HepG2 (cell line): Measurements from ENCODE around the gene HCAR1. TPM values are rescaled to one million over a fixed set of nuclear protein-coding genes. Genes with fewer than 3 reads are reported as not detected.

Source experiments
- EP300 ChIP-seq, 3 experiments: sonication (generic) in 1 of 3; formaldehyde crosslinking in 1 of 3; IDR thresholded peaks; 2 replicates each; pipeline versions ENCODE4 v1.5.1 to v1.6.1; 2011 to 2020; ENCODE audit warnings: low read depth in 2 of 3, low read length in 2 of 3, borderline replicate concordance in 1 of 3, improper control_type of control experiment in 1 of 3, mild to moderate bottlenecking in 1 of 3, missing genetic modification reagents in 1 of 3, moderate library complexity in 1 of 3
- HDAC2 ChIP-seq: sonication (generic); formaldehyde crosslinking; IDR thresholded peaks from 2 replicates; pipeline ENCODE4 v1.4.0; 2020; ENCODE audit warnings: missing genetic modification reagents
- HMG20A ChIP-seq: IDR thresholded peaks from 2 replicates; pipeline ENCODE4 v1.6.1; 2016; ENCODE audit warnings: borderline replicate concordance
- HMG20B ChIP-seq: conservative IDR thresholded peaks from 2 replicates; pipeline ENCODE4 v1.6.1; 2016; ENCODE audit warnings: missing genetic modification reagents, missing compliant biosample characterization
- POLR2AphosphoS5 ChIP-seq: IDR thresholded peaks from 2 replicates; pipeline ENCODE4 v1.6.1; 2012; ENCODE audit warnings: low read depth, low read length
- RXRA ChIP-seq: sonication (generic); formaldehyde crosslinking; IDR thresholded peaks from 2 replicates; pipeline ENCODE4 v1.5.1; 2020; ENCODE audit warnings: missing genetic modification reagents
- SOX5 ChIP-seq: IDR thresholded peaks from 2 replicates; pipeline ENCODE4 v1.6.1; 2016; ENCODE audit warnings: borderline replicate concordance
- SRY ChIP-seq: sonication (generic); formaldehyde crosslinking; IDR thresholded peaks from 2 replicates; pipeline ENCODE4 v1.8.0; 2022; ENCODE audit warnings: mild to moderate bottlenecking, missing genetic modification reagents
- TGIF2 ChIP-seq: IDR thresholded peaks from 2 replicates; pipeline ENCODE4 v1.6.1; 2016; ENCODE audit warnings: control low read depth, missing compliant biosample characterization
- ZNF549 ChIP-seq: sonication (generic); formaldehyde crosslinking; IDR thresholded peaks from 2 replicates; pipeline ENCODE4 v1.5.0; 2020; ENCODE audit warnings: missing genetic modification reagents
- polyA plus RNA-seq, 8 experiments: library from polyadenylated mRNA; depleted of rRNA in 3 of 8; stranded (reverse) in 7 of 8; unstranded in 1 of 8; fragments of >200 nt; fragmentation: Illumina TruSeq in 4 of 8; extraction: Trizol in 4 of 8; gene quantifications; 2 replicates each; pipeline versions ENCODE4 v1.2.1 to v1.2.3, GENCODE V29; 2011 to 2016; ENCODE audit warnings: low read depth in 4 of 8, missing spikeins in 1 of 8, mixed read lengths in 1 of 8; ENCODE audit not compliant: insufficient read depth in 1 of 8
- total RNA-seq, 5 experiments: library from RNA; depleted of rRNA; stranded (reverse); fragments of >200 nt; fragmentation: Illumina TruSeq; extraction: Trizol; gene quantifications; 2 replicates each; pipeline ENCODE4 v1.2.3, GENCODE V29; 2016; ENCODE audit warnings: low read depth in 1 of 5
- TF ChIP-seq, protein P1 (sequence below): sonication (generic); formaldehyde crosslinking; conservative IDR thresholded peaks from 2 replicates; pipeline ENCODE4 v1.8.0; 2022; ENCODE audit warnings: mild to moderate bottlenecking, moderate library complexity, missing genetic modification reagents
- TF ChIP-seq, protein P2 (sequence below): sonication (generic); formaldehyde crosslinking; IDR thresholded peaks from 2 replicates; pipeline ENCODE4 v1.4.0; 2020; ENCODE audit warnings: mild to moderate bottlenecking, missing genetic modification reagents
- TF ChIP-seq, protein P3 (sequence below): sonication (generic); formaldehyde crosslinking; IDR thresholded peaks from 2 replicates; pipeline ENCODE4 v1.4.0; 2020; ENCODE audit warnings: mild to moderate bottlenecking, missing genetic modification reagents
- TF ChIP-seq, protein P4 (sequence below), 2 experiments: sonication (generic) in 1 of 2; formaldehyde crosslinking in 1 of 2; IDR thresholded peaks; 2 replicates each; pipeline versions ENCODE4 v1.5.1 to v1.6.1; 2011 to 2020; ENCODE audit warnings: borderline replicate concordance in 1 of 2, low read depth in 1 of 2, low read length in 1 of 2, mild to moderate bottlenecking in 1 of 2, missing genetic modification reagents in 1 of 2, moderate library complexity in 1 of 2

HCAR1 gene
- total and polyA plus RNA-seq, 2 of the 13 experiments (the other 11 are each of a cell fraction or from before 2014, with no cell fraction given): 0.53 to 4.4 TPM

DNA sequence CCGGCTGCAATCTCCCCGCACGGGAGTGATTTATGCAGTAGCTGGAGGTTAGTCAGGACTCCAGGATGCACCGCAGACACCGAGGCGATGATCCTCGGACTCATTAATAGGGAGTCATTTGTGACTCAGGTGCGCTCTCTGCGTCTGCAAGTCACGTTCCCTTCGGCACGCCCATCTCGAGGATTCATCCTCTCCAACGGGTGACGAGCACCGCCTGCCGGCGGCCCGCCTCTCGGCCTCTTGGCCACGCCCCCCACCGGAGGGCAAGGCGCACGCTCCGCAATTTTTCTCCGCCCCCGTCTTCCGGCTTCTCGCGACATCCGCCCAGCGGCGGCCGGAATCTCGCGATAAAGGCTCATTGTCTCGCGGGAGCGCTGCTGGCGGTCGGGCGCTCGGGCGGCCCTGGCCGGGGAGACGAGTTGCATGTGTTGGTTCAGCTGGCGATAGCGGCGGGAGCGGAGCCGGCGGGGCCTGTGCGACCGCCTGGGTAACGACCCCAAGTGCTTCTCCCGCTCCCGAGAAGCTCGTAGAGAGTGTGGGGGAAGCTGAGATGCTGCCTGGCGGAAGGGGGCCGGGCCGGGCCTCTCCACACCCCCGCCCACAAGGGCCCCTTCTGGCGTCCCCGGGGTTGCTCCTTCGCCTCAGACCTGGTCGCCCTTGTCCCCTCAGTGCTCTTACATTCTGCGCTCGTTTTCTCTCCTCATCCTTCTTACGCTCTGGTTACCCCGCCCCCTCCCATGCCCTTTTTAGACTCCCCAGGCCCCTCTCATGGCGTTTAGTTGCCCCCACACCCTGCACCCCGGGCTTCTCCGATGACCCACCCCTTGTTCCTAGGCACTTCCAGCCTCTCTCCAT, 22.0 kb upstream of the HCAR1 start, which contains the start of gene DENR (continued):
- TF ChIP-seq, protein P1, sequence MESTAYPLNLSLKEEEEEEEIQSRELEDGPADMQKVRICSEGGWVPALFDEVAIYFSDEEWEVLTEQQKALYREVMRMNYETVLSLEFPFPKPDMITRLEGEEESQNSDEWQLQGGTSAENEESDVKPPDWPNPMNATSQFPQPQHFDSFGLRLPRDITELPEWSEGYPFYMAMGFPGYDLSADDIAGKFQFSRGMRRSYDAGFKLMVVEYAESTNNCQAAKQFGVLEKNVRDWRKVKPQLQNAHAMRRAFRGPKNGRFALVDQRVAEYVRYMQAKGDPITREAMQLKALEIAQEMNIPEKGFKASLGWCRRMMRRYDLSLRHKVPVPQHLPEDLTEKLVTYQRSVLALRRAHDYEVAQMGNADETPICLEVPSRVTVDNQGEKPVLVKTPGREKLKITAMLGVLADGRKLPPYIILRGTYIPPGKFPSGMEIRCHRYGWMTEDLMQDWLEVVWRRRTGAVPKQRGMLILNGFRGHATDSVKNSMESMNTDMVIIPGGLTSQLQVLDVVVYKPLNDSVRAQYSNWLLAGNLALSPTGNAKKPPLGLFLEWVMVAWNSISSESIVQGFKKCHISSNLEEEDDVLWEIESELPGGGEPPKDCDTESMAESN (CRISPR knock-in tag): peak; percentile 65; the same call in 1 of the 2 replicates
- no peak; the same call in 1 of the 2 replicates for TF ChIP-seq HMG20B (CRISPR knock-in tag)
- no peak for TF ChIP-seq ZNF549 (CRISPR knock-in tag)
- TF ChIP-seq SRY (CRISPR knock-in tag): no peak; the same call in 1 of the 2 replicates
- TF ChIP-seq HMG20A (CRISPR knock-in tag): no peak; the same call in 1 of the 2 replicates
- peak; percentile 79 for TF ChIP-seq HDAC2
- peak; percentile 78; the same call in 1 of the 2 replicates for TF ChIP-seq RXRA (CRISPR knock-in tag)
- peak; percentile 64; the same call in 1 of the 2 replicates for TF ChIP-seq SOX5 (CRISPR knock-in tag)
- TF ChIP-seq TGIF2 (CRISPR knock-in tag): peak; percentile 69
- TF ChIP-seq EP300 (IDR thresholded peaks at IDR 0.05; ENCODE audit: low read depth in 2 of 2, low read length in 2 of 2): no peak
- TF ChIP-seq EP300 (CRISPR knock-in tag; IDR thresholded peaks at IDR 0.05; ENCODE audit: borderline replicate concordance): peak; percentile 46; the same call in 1 of the 2 replicates
- TF ChIP-seq, protein P2, sequence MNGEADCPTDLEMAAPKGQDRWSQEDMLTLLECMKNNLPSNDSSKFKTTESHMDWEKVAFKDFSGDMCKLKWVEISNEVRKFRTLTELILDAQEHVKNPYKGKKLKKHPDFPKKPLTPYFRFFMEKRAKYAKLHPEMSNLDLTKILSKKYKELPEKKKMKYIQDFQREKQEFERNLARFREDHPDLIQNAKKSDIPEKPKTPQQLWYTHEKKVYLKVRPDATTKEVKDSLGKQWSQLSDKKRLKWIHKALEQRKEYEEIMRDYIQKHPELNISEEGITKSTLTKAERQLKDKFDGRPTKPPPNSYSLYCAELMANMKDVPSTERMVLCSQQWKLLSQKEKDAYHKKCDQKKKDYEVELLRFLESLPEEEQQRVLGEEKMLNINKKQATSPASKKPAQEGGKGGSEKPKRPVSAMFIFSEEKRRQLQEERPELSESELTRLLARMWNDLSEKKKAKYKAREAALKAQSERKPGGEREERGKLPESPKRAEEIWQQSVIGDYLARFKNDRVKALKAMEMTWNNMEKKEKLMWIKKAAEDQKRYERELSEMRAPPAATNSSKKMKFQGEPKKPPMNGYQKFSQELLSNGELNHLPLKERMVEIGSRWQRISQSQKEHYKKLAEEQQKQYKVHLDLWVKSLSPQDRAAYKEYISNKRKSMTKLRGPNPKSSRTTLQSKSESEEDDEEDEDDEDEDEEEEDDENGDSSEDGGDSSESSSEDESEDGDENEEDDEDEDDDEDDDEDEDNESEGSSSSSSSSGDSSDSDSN (CRISPR knock-in tag): peak; percentile 70
- TF ChIP-seq, protein P3, sequence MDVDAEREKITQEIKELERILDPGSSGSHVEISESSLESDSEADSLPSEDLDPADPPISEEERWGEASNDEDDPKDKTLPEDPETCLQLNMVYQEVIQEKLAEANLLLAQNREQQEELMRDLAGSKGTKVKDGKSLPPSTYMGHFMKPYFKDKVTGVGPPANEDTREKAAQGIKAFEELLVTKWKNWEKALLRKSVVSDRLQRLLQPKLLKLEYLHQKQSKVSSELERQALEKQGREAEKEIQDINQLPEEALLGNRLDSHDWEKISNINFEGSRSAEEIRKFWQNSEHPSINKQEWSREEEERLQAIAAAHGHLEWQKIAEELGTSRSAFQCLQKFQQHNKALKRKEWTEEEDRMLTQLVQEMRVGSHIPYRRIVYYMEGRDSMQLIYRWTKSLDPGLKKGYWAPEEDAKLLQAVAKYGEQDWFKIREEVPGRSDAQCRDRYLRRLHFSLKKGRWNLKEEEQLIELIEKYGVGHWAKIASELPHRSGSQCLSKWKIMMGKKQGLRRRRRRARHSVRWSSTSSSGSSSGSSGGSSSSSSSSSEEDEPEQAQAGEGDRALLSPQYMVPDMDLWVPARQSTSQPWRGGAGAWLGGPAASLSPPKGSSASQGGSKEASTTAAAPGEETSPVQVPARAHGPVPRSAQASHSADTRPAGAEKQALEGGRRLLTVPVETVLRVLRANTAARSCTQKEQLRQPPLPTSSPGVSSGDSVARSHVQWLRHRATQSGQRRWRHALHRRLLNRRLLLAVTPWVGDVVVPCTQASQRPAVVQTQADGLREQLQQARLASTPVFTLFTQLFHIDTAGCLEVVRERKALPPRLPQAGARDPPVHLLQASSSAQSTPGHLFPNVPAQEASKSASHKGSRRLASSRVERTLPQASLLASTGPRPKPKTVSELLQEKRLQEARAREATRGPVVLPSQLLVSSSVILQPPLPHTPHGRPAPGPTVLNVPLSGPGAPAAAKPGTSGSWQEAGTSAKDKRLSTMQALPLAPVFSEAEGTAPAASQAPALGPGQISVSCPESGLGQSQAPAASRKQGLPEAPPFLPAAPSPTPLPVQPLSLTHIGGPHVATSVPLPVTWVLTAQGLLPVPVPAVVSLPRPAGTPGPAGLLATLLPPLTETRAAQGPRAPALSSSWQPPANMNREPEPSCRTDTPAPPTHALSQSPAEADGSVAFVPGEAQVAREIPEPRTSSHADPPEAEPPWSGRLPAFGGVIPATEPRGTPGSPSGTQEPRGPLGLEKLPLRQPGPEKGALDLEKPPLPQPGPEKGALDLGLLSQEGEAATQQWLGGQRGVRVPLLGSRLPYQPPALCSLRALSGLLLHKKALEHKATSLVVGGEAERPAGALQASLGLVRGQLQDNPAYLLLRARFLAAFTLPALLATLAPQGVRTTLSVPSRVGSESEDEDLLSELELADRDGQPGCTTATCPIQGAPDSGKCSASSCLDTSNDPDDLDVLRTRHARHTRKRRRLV (CRISPR knock-in tag): peak; percentile 85
- TF ChIP-seq POLR2AphosphoS5: peak; percentile 84
- TF ChIP-seq, protein P4, sequence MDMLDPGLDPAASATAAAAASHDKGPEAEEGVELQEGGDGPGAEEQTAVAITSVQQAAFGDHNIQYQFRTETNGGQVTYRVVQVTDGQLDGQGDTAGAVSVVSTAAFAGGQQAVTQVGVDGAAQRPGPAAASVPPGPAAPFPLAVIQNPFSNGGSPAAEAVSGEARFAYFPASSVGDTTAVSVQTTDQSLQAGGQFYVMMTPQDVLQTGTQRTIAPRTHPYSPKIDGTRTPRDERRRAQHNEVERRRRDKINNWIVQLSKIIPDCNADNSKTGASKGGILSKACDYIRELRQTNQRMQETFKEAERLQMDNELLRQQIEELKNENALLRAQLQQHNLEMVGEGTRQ (IDR thresholded peaks at IDR 0.05; ENCODE audit: low read depth, low read length): no peak; the same call in 1 of the 2 replicates
- TF ChIP-seq, protein P4 (CRISPR knock-in tag; IDR thresholded peaks at IDR 0.05; ENCODE audit: borderline replicate concordance): no peak; the same call in 1 of the 2 replicates
